HG02938 (cell line): Measurements from ENCODE around the gene ZNF580.

Source experiments
- ATAC-seq: cut with Tn5 transposase; IDR thresholded peaks from one replicate; pipeline ENCODE4 v1.9.1; 2021; ENCODE audit warnings: mild to moderate bottlenecking, moderate library complexity; ENCODE audit not compliant: unreplicated experiment

Gene ZNF580

DNA sequence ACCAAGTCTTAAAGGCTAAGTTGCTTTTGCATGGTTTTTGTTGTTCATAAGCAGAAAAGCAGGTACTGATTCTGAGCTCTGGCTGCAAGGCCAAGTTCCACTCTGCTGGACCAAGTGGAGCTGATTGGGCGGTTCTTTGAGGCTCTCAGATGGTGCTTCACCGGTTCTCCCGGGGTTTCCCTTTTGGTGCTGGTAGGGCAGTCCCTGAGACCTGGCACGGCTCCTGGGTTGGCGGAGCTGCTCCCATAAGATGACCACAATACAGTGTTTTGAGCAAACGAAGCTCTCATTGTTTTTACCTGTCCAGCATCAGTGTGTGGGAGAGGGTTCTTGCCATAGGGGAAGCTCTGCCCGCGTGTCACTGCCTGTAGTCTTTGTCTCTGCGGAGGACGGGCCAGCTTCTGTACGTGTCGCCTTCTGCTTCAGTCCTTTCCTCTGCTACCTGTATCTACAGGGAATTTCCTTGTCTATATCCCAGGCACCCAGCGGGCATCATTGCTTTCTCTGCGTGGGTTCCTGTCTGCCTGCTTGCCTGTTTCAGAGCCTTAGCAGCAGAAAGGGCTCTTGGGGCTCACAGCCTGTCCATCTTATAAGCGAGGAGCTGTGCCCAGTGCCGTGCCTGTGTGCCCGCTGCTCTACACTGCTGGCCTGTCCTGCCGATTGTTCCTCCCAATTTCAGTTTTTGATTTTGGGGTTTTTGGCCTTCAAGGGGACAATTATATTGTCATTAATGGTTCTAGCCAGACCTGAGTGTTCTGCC lies 16.4 kb downstream of the ZNF580 start:
- no peak for ATAC-seq

DNA sequence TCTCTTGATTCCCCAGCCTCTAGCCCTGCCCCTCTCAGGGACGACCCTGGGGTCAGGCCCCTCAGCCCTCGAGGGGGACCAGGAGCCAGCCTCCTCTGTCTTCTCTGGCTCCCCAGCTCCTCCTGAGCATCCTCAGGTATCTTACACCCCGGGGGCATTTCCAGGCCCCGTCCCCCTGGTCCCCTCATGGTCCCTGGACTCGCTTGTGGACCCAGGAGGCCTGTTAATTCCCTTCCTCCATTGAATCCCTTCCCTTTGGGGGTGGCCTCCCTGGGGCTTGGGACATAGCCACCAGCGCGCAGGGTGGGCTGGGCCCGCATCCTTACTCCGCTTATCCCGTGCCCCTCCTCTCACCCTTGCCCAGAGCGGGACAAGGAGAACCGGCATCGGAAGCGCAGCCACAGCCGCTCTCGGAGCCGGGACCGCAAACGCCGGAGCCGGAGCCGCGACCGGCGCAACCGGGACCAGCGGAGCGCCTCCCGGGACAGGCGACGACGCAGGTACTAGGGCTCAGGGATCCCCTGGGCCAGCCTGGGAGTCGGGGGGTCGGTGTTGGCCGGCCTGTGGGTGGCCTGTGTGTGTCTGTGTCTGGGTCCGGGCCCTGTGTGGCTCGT lies 18.2 kb downstream of the ZNF580 start:
- no peak for ATAC-seq

DNA sequence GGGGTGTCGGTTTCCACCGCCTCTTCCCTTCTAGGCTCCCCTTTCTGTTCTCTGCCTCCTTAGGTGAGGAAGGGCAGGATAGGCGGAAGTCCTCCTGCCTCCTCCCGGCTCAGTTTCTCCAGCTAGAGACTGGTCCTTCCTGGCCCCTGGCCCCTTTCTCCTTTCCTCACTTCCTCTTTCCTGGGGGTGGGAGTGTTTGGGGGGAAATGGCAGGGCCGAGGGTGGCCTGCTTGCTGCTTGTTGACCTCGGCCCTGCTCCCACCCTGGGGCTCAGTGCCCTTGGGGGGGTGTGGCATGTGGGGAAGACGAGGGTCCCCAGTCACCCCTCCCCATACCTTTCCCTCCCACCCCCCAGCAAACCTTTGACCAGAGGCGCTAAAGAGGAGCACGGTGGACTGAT lies 19.0 kb downstream of the ZNF580 start:
- ATAC-seq: no peak

DNA sequence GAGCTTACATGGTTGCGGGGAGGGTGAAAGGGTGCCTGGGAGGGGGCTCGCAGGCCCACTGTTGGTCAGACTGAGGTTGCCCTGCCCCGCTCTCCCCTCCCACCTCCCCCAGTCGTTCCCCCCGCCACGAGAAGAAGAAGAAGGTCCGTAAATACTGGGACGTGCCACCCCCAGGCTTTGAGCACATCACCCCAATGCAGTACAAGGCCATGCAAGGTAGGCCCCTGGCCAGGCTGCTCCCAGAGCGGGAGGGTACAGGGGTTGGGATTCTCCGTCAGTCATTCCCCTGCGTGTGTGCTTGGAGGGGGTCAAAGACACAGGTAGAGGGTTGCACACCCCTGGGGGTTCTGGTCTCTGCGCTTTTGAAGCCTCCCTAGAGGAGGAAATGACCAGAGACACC lies 19.6 kb downstream of the ZNF580 start:
- ATAC-seq: no peak

DNA sequence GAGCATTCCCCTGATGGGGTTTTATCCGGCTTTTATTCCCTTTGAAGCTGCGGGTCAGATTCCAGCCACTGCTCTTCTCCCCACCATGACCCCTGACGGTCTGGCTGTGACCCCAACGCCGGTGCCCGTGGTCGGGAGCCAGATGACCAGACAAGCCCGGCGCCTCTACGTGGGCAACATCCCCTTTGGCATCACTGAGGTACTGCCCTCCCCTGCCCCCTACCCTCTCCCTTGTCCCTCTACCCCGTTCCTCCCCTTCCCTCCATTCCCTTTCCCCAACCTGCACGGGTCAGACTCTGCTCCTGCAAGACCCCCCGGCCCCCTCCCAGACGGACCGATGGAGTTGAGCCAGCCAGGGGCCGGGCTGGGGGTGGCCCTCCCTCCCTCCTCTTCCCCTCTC lies 20.2 kb downstream of the ZNF580 start:
- no peak for ATAC-seq

DNA sequence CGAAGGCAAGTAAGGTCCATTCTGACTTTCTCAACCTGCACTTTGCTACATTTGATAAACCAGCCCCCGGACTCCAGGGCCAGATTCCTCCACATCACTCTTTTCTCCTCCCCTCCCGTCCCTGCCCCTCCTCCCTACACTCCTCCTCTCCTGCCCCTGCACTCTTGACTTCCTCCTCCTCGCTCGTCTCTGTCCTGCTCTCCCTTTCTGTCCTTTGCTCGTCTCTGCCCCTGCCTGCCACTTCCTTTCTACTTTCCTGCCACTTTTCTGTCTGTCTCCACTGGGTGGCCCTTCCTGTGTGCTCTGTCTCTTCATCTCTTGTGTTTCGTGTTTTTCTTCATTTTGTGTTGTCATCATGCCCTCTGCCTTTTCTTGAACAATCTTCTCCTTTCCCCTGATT lies 21.0 kb downstream of the ZNF580 start:
- no peak for ATAC-seq

DNA sequence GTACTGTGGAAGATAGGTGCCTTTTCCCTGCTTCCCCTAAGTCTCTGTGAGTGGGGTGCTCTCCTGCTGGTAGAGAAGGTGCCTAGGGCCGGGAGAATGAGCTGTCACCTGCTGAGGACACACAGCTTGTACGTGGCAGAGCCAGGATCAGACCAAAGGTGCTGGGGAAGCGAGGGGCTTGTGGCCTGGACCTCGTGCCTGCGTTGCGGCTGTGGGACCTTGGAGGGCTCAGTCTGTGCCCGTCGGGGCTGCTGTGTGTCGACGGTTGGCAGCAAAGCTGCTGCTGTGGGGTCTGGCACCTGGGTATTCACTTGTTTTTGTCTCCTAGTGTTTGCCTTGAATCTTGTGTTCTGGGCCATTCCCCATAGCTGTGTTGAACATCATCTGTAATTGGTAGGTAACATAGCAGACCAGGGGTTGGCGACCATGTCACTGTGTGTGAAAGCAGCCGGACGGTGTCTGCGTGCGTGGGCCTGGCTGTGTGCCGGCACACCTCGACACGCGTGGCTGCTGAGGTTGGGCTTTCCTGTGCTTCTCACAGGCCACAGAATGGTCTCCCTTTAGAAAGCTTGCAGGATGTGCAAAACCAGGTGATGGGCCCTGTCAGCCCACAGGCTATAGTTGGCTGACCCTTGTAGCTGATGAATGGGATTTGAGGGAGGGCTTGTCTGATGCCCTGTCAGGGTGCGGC lies 23.2 kb downstream of the ZNF580 start:
- ATAC-seq: no peak

DNA sequence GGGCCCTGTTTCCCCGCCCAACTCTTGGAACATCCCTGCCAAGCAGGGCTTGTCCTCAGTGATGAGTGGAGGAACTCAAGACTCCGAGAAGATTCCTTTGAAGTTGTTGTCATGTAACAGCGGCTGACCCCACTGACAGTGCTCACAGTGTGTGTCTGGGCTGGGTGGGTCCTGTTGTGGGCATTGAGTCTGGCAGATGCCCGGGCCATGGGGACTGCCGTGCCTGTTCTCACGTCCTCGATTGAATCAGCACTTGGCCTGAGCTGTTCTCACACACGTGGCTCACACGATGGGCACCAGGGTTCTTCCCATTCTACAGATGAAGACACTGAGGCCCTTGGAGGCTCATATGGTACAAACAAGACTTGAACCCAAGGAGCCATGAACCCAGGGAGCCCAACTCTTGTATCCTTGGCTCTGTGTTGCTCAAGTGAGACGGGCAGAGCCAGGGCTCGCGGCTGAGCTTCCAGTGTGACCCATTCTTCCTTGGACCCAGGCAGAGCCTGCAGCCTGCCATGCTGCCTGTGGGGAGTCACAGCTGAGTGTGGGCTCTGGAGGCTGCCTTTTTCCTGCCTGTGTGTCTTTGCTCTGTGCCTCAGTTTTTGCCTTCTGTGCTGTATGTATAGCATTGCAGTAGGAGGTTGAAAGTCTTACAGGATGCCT lies 25.7 kb downstream of the ZNF580 start:
- ATAC-seq: no peak

DNA sequence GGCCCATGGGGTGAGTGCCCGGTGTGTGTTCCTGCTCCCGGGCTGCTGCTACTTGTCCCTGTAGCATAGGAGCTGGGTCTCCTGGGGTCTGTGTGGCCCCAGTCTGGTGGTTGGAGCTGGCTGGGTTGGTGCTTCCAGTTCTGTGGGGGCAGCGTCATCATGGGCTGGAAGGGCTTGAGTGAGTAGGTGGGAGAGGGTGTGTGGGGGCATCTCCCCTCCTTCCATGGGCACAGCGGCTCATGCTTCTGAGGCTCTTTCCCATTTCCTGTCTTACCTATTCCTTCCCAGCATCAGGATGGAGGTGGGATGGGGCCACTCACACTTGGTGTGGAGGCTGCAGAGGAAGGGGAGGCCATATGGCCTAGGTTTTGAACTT lies 26.2 kb downstream of the ZNF580 start:
- no peak for ATAC-seq

DNA sequence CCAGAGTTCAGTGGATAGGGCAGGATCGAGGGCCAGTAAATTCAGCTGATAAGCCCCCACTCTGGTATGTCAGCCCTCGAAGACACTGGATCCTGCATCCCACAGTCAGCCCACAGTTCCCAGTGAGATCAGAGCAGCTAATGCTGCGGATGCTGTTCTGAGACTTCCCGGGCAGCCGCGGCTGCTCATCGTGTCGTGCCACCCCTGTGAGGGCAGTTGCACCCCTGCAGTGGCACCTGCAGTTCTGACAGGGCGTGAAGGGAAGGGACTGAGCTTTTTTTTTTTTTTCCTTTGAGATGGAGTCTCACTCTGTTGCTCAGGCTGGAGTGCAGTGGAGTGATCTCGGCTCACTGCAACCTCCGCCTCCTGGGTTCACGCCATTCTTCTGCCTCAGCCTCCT lies 26.7 kb downstream of the ZNF580 start:
- ATAC-seq: no peak

DNA sequence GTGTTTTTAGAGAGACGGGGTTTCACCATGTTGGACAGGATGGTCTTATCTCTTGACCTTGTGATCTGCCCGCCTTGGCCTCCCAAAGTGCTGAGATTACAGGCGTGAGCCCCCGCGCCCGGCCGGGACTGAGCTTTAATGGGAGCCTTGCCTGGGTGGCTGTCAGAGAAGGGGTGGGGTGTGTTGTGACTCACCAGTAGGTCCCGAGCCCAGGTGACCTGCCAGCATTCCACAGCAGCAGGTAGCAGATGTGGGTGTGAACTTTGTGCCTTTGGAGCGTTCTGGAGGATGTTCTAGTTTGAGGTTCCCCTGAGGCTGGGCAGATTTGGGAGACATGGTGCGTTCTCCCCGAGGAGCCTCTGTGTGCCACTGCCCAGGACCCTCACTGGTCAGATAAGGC lies 27.2 kb downstream of the ZNF580 start:
- no peak for ATAC-seq

DNA sequence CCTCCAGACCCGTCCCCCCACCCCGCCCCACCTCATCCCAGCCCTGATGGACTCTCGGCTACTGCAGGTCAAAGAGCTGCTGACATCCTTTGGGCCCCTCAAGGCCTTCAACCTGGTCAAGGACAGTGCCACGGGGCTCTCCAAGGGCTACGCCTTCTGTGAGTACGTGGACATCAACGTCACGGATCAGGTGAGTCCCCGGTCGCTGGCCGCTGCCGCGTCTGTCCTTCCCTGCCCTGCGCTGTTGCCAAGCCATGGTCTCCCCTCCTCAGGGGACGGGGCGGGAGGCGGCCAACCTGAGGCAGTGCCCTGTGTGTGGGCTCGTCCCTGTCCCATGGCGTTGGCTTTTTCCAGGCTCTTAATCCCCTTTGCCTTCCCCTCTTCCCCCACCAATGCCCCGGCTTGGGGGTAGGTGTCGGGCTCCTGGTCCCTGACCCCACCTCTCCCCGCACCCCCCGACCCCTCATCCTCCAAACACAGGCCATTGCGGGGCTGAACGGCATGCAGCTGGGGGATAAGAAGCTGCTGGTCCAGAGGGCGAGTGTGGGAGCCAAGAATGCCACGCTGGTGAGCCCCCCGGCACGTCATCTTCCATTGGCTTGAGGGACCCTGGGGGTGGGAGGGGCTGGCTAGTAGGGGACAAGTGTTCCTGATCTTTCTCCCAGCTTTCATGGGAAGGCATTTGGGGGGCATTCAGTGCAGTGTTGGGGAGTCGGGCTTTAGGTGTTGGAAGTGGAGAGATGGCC lies 28.0 kb downstream of the ZNF580 start:
- no peak for ATAC-seq

DNA sequence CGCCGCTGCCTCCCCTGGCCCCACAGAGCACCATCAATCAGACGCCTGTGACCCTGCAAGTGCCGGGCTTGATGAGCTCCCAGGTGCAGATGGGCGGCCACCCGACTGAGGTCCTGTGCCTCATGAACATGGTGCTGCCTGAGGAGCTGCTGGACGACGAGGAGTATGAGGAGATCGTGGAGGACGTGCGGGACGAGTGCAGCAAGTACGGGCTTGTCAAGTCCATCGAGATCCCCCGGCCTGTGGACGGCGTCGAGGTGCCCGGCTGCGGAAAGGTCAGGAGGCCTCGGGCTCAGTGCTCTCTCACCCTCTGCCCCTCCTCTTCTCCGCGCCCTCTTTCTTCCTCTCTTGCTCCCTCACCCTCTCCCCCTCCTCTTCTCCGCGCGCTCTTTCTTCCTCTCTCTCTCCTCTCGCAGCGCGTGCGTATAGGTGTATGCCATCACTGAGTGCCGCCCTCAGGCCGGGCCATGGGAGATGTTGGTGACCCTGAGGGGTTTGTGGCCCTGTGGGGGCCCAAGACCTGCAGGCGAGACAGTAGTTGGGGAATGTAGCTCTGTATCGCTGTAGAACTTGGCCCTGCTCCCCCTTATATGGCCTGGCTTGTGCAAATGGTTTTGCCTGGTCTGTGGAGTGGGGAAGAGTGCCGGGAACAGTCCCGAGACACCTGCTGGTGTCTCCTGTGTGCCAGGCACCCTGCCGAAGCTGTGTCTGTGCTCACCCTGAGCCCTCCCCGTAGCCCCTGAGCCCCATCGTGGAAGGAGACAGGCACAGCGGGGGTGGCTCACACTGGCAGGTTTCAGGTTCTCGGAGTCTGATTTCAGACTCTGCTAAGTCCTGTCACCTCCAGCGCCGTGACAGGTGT lies 28.8 kb downstream of the ZNF580 start:
- ATAC-seq: no peak

DNA sequence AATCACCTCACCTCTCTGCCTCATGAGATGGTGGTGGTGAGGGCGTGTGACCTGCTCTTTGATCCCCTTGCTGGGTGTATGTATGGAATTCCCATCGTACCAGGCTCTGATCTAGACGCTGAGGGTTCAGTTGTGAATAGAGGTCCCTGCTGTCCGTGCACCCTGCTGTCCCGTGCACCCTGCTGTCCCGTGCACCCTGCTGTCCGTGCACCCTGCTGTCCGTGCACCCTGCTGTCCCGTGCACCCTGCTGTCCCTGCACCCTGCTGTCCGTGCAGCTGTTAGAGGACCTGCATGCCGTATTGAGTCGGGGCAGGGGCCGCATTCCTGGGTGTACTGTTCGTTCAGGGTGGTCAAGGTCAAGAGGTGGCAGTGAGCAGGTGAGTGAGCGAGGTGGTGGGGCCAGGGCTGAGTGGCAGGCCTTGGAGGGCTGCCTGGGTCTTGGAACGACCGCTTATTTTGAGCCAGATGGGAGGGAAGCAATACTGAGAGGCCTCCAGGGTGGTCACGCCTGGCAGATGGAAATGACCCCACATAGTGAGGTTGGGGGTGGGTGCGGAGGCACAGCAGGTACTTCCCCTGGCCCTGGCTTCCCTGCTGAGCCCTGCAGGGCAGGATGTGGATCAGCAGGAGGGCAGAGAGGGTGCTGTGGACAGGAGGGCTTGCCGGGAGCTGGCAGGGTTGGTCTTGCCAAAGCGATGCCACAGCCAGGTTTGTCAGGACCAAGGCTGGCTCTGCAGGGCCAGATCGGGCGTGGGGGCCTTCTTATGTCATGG lies 29.7 kb downstream of the ZNF580 start:
- no peak for ATAC-seq

DNA sequence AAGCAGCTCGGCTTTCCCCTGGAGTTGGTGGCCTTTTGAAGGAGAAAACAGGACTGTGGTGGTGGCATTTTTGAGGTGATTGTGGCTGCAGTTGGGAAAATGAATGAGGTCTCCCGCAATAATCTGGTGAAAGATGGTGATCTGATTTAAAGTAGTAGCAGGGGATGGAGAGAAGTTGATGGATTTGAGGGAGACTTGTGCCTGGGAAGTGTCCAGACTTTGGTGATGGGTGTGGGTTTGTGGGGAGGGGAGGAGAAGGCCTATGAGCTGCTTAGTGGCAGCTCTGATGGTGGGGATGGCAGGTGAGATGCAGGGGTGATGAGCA lies 30.2 kb downstream of the ZNF580 start:
- no peak for ATAC-seq

DNA sequence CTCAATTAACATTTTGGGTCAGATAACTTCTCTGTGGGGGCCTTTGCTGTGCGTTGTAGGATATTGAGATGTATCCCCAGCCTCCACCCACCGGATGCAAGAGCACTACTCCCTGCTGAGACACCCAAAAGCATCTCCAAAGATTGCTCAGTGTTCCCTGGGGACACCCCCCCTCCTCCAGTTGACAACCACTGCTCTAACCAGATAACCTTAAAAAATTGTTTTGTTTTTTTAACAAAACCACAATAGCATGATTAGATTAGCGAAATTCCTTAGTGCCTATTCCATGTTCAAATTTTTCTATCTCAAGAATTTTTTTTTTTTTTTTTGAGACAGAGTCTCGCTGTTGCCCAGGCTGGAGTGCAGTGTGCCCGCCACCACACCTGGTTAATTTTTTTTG lies 31.6 kb downstream of the ZNF580 start:
- no peak for ATAC-seq

DNA sequence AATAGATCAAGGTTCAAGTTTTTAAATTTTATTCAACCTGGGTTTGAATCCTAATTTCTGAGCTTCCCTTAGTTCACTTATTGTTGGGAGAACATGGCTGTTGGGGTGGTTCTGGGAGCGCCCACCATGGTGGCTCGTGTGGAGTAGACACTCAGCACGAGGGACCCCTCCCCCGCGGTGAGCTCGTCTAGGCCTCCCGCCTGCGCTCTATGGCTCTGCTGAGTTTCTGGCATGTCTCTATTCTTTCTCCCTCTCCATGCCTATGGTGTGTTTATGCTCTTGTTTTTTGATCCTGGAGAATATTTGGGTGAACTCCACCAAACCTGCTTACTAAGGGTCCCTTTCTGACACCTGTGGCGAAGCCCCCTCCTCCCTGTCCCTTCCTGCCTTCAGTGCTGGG lies 32.7 kb downstream of the ZNF580 start:
- no peak for ATAC-seq

DNA sequence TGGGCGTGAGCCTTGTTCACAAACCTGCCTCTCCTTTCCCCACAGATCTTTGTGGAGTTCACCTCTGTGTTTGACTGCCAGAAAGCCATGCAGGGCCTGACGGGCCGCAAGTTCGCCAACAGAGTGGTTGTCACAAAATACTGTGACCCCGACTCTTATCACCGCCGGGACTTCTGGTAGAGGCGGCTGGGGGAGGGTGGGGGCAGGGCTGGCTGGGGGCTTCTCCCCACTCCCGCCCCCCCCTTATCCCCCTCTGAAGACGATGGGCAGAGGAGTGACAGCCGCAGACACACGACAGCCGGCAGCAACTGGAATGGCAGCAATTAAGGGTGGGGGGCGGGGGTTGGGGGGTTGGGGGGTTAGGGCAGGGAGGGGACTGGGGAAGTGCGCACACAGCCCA lies 33.1 kb downstream of the ZNF580 start:
- ATAC-seq: no peak

DNA sequence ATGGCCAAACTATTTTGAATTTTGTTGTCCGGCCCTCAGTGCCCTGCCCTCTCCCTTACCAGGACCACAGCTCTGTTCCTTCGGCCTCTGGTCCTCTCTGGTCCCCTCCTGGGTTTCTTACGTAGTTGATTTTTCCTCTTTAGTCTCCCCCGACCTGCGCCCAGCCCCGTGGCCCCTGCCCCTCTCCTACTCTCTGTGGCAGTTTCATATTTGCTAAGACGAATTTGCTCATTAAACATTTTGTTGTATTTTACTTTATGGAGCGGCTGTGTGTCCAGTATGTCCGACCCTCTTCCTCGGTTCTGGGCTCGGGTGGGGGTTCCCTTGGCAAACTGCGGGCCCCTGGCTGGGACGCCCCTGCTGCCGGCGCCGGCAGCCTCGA lies 33.6 kb downstream of the ZNF580 start:
- ATAC-seq: no peak
